K562 (cell line): ENCODE data around the gene RNF213. TPM values are rescaled to one million over a fixed set of nuclear protein-coding genes. Genes with fewer than 3 reads are reported as not detected.

ENCODE experiments used
- CXXC5 ChIP-seq: fragments of 250-450 bp; sonication (Bioruptor Pico); IDR thresholded peaks from 2 replicates; pipeline ENCODE4 v1.8.0; 2022; ENCODE audit warnings: inconsistent platforms, mild to moderate bottlenecking, moderate library complexity
- L3MBTL2 ChIP-seq: fragments of 450-650 bp; IDR thresholded peaks from 2 replicates; pipeline ENCODE4 v1.6.1; 2016; ENCODE audit warnings: mild to moderate bottlenecking, moderate library complexity
- RBM15 ChIP-seq: fragments of 200-400 bp; formaldehyde crosslinking; IDR thresholded peaks from 2 replicates; pipeline ENCODE4 v1.6.1; 2018; ENCODE audit warnings: mild to moderate bottlenecking, low read length, moderate library complexity; ENCODE audit not compliant: insufficient read depth
- SMAD4 ChIP-seq: fragments of 250-450 bp; sonication (Bioruptor Pico); conservative IDR thresholded peaks from 2 replicates; pipeline ENCODE4 v1.8.0; 2021; ENCODE audit warnings: inconsistent platforms, mild to moderate bottlenecking, moderate library complexity
- ZC3H11A ChIP-seq: IDR thresholded peaks from 2 replicates; pipeline ENCODE4 v1.6.1; 2012; ENCODE audit warnings: low read depth, low read length, improper control_type of control experiment
- ZNF146 ChIP-seq: IDR thresholded peaks from one replicate; pipeline ENCODE4 v1.6.1; 2018; ENCODE audit warnings: missing compliant biosample characterization; ENCODE audit not compliant: unreplicated experiment
- ZNF592 ChIP-seq: fragments of 450-650 bp; IDR thresholded peaks from 2 replicates; pipeline ENCODE4 v1.6.1; 2017; ENCODE audit warnings: antibody characterized with exemption, mild to moderate bottlenecking
- polyA plus RNA-seq, 8 experiments: library from polyadenylated mRNA; depleted of rRNA in 4 of 8; stranded (reverse) in 5 of 8; unstranded in 3 of 8; fragments of >200 nt; fragmentation: Nextera tagmentation in 2 of 8; fragmentation: Illumina TruSeq in 1 of 8; extraction: Ambion mirVana in 2 of 8; extraction: Trizol in 1 of 8; gene quantifications; 2 replicates each; pipeline versions ENCODE4 v1.2.1 to v1.2.3, GENCODE V29; 2011 to 2014; ENCODE audit warnings: inconsistent platforms in 1 of 8, missing spikeins in 1 of 8
- total RNA-seq, 7 experiments: library from RNA; depleted of rRNA in 6 of 7; stranded (reverse); fragments of >200 nt in 6 of 7; fragmentation: Illumina TruSeq in 2 of 7; extraction: Trizol in 2 of 7; gene quantifications; 2 replicates each; pipeline versions ENCODE4 v1.2.1 to v1.2.3, GENCODE V29; 2011 to 2021; ENCODE audit warnings: low replicate concordance in 1 of 7
- TF ChIP-seq, protein P1 (sequence below): fragments of 450-650 bp; IDR thresholded peaks from 2 replicates; pipeline ENCODE4 v1.6.1; 2016; ENCODE audit warnings: mild to moderate bottlenecking, moderate library complexity
- TF ChIP-seq, protein P2 (sequence below): fragments of 200-800 bp; sonication (Bioruptor generic); IDR thresholded peaks from 2 replicates; pipeline ENCODE4 v1.6.1; 2017; ENCODE audit warnings: missing genetic modification characterization, missing compliant biosample characterization

Gene RNF213
- total and polyA plus RNA-seq, 9 of the 15 experiments (the other 6 are each of a cell fraction or from before 2014, with no cell fraction given) = 5.3 to 33.6 (median 17.9) TPM

- TF ChIP-seq, protein P1, sequence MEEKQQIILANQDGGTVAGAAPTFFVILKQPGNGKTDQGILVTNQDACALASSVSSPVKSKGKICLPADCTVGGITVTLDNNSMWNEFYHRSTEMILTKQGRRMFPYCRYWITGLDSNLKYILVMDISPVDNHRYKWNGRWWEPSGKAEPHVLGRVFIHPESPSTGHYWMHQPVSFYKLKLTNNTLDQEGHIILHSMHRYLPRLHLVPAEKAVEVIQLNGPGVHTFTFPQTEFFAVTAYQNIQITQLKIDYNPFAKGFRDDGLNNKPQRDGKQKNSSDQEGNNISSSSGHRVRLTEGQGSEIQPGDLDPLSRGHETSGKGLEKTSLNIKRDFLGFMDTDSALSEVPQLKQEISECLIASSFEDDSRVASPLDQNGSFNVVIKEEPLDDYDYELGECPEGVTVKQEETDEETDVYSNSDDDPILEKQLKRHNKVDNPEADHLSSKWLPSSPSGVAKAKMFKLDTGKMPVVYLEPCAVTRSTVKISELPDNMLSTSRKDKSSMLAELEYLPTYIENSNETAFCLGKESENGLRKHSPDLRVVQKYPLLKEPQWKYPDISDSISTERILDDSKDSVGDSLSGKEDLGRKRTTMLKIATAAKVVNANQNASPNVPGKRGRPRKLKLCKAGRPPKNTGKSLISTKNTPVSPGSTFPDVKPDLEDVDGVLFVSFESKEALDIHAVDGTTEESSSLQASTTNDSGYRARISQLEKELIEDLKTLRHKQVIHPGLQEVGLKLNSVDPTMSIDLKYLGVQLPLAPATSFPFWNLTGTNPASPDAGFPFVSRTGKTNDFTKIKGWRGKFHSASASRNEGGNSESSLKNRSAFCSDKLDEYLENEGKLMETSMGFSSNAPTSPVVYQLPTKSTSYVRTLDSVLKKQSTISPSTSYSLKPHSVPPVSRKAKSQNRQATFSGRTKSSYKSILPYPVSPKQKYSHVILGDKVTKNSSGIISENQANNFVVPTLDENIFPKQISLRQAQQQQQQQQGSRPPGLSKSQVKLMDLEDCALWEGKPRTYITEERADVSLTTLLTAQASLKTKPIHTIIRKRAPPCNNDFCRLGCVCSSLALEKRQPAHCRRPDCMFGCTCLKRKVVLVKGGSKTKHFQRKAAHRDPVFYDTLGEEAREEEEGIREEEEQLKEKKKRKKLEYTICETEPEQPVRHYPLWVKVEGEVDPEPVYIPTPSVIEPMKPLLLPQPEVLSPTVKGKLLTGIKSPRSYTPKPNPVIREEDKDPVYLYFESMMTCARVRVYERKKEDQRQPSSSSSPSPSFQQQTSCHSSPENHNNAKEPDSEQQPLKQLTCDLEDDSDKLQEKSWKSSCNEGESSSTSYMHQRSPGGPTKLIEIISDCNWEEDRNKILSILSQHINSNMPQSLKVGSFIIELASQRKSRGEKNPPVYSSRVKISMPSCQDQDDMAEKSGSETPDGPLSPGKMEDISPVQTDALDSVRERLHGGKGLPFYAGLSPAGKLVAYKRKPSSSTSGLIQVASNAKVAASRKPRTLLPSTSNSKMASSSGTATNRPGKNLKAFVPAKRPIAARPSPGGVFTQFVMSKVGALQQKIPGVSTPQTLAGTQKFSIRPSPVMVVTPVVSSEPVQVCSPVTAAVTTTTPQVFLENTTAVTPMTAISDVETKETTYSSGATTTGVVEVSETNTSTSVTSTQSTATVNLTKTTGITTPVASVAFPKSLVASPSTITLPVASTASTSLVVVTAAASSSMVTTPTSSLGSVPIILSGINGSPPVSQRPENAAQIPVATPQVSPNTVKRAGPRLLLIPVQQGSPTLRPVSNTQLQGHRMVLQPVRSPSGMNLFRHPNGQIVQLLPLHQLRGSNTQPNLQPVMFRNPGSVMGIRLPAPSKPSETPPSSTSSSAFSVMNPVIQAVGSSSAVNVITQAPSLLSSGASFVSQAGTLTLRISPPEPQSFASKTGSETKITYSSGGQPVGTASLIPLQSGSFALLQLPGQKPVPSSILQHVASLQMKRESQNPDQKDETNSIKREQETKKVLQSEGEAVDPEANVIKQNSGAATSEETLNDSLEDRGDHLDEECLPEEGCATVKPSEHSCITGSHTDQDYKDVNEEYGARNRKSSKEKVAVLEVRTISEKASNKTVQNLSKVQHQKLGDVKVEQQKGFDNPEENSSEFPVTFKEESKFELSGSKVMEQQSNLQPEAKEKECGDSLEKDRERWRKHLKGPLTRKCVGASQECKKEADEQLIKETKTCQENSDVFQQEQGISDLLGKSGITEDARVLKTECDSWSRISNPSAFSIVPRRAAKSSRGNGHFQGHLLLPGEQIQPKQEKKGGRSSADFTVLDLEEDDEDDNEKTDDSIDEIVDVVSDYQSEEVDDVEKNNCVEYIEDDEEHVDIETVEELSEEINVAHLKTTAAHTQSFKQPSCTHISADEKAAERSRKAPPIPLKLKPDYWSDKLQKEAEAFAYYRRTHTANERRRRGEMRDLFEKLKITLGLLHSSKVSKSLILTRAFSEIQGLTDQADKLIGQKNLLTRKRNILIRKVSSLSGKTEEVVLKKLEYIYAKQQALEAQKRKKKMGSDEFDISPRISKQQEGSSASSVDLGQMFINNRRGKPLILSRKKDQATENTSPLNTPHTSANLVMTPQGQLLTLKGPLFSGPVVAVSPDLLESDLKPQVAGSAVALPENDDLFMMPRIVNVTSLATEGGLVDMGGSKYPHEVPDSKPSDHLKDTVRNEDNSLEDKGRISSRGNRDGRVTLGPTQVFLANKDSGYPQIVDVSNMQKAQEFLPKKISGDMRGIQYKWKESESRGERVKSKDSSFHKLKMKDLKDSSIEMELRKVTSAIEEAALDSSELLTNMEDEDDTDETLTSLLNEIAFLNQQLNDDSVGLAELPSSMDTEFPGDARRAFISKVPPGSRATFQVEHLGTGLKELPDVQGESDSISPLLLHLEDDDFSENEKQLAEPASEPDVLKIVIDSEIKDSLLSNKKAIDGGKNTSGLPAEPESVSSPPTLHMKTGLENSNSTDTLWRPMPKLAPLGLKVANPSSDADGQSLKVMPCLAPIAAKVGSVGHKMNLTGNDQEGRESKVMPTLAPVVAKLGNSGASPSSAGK = 0 out of 2 replicates have a peak, but pooled peaks have one; percentile 13
- no peak for TF ChIP-seq ZNF592
- no peak for TF ChIP-seq ZC3H11A
- no peak for TF ChIP-seq ZNF146 (CRISPR knock-in tag)
- TF ChIP-seq, protein P2, sequence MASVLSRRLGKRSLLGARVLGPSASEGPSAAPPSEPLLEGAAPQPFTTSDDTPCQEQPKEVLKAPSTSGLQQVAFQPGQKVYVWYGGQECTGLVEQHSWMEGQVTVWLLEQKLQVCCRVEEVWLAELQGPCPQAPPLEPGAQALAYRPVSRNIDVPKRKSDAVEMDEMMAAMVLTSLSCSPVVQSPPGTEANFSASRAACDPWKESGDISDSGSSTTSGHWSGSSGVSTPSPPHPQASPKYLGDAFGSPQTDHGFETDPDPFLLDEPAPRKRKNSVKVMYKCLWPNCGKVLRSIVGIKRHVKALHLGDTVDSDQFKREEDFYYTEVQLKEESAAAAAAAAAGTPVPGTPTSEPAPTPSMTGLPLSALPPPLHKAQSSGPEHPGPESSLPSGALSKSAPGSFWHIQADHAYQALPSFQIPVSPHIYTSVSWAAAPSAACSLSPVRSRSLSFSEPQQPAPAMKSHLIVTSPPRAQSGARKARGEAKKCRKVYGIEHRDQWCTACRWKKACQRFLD (CRISPR knock-in tag) = no peak
- TF ChIP-seq L3MBTL2 = peak; percentile 56; the same call in 1 of the 2 replicates
- TF ChIP-seq SMAD4 (CRISPR knock-in tag) = no peak
- peak; percentile 46 for TF ChIP-seq CXXC5 (CRISPR knock-in tag)
- TF ChIP-seq RBM15 = no peak
Measured at GRCh38 chr17:80220054-80220735, 40.5 kb upstream of the RNF213 start, which contains the start of the genes SGSH and SLC26A11 (continued).
